Medulla oblongata (tissue), 1 donor: Measurements from ENCODE around the gene PXMP4.

Experiments used
- DNase-seq: peaks from one replicate; pipeline ENCODE4 v3.0.0-alpha.2; 2015; ENCODE audit errors: extremely low spot score

Gene PXMP4

GRCh38 chr20:33670715-33671499 is 49.2 kb downstream of the PXMP4 start:
- no peak for DNase-seq

GRCh38 chr20:33669873-33670640 is 50.1 kb downstream of the PXMP4 start:
- no peak for DNase-seq

- DNase-seq, result no peak
Measured at GRCh38 chr20:33669224-33669623, 50.9 kb downstream of the PXMP4 start.

- DNase-seq, result no peak
Measured at GRCh38 chr20:33668466-33669155, 51.5 kb downstream of the PXMP4 start.

GRCh38 chr20:33667676-33668465 is 52.2 kb downstream of the PXMP4 start:
- peak; percentile 81 for DNase-seq

- DNase-seq, result peak; percentile 28
Measured at GRCh38 chr20:33667245-33667675, 52.9 kb downstream of the PXMP4 start.

- peak; percentile 98 for DNase-seq
Measured at GRCh38 chr20:33666293-33667244, 53.5 kb downstream of the PXMP4 start, which contains the start of gene ACTL10. Gene ACTL10 (plus strand): TSS chr20:33666943. CDS start chr20:33667498, 555 bp downstream.

- no peak for DNase-seq
Measured at GRCh38 chr20:33664762-33665144, 55.4 kb downstream of the PXMP4 start.

GRCh38 chr20:33664085-33664761 is 55.9 kb downstream of the PXMP4 start:
- no peak for DNase-seq

- DNase-seq, result peak; percentile 82
Measured at GRCh38 chr20:33663161-33664084, 56.7 kb downstream of the PXMP4 start.

- DNase-seq, result no peak
Measured at GRCh38 chr20:33662172-33662571, 57.9 kb downstream of the PXMP4 start, which contains the start of gene C20orf144. Gene C20orf144 (plus strand): TSS chr20:33662327. CDS start chr20:33662346, 19 bp downstream.

- DNase-seq, result no peak
Measured at GRCh38 chr20:33660685-33661058, 59.4 kb downstream of the PXMP4 start.

GRCh38 chr20:33660035-33660684 is 60.0 kb downstream of the PXMP4 start:
- no peak for DNase-seq

- DNase-seq, result no peak
Measured at GRCh38 chr20:33659341-33660034, 60.6 kb downstream of the PXMP4 start.

GRCh38 chr20:33658929-33659328 is 61.2 kb downstream of the PXMP4 start:
- no peak for DNase-seq

GRCh38 chr20:33658510-33658909 is 61.6 kb downstream of the PXMP4 start:
- DNase-seq, result no peak

- no peak for DNase-seq
Measured at GRCh38 chr20:33657704-33658095, 62.4 kb downstream of the PXMP4 start.
